CD4-positive, alpha-beta memory T cell (primary cell): Measurements from ENCODE around the gene ETV3. TPM values are rescaled to one million over a fixed set of nuclear protein-coding genes. Genes with fewer than 3 reads are reported as not detected.

Experiments
- CTCF ChIA-PET: fragments of 350-600 bp; sonication (Branson Sonifier 250); formaldehyde crosslinking; loops from one replicate; lab custom pipeline; 2021; ENCODE audit warnings: inconsistent platforms; ENCODE audit not compliant: partially characterized antibody; lab: Charles Lee
- POLR2A ChIA-PET: fragments of 350-600 bp; sonication (Branson Sonifier 250); formaldehyde crosslinking; loops from one replicate; lab custom pipeline; 2021; ENCODE audit not compliant: partially characterized antibody; lab: Charles Lee
- DNase-seq, 5 donors: peaks; one replicate each; pipeline versions ENCODE4 v3.0.0 to v3.0.0-alpha.2; 2020 to 2022; ENCODE audit warnings: mixed read lengths in 1 of 5
- H3K27ac ChIP-seq: one replicate; pipeline ENCODE4 v1.7.0; 2013; ENCODE audit warnings: low read depth, low read length
- H3K27me3 ChIP-seq: 2 replicates; pipeline ENCODE4 v1.7.0; 2013; ENCODE audit warnings: mild to moderate bottlenecking, low read length, moderate library complexity; ENCODE audit not compliant: insufficient read depth
- H3K36me3 ChIP-seq: 2 replicates; pipeline ENCODE4 v1.7.0; 2013; ENCODE audit warnings: mild to moderate bottlenecking, low read length, moderate library complexity; ENCODE audit not compliant: insufficient read depth
- H3K4me1 ChIP-seq: 2 replicates; pipeline ENCODE4 v1.7.0; 2013; ENCODE audit warnings: mild to moderate bottlenecking, low read length, moderate library complexity; ENCODE audit not compliant: insufficient read depth
- H3K4me3 ChIP-seq, 2 donors: one replicate each; pipeline ENCODE4 v1.7.0; 2013; ENCODE audit warnings: low read length in 2 of 2, mild to moderate bottlenecking in 1 of 2
- H3K9me3 ChIP-seq, 2 donors: one replicate each; pipeline ENCODE4 v1.7.0; 2013; ENCODE audit warnings: low read length in 2 of 2, control low read depth in 1 of 2; ENCODE audit not compliant: control insufficient read depth in 1 of 2
- H3K27ac Mint-ChIP-seq, 7 donors: one replicate each; pipeline ENCODE4 v1.8.0; 2020 to 2021; ENCODE audit warnings: mixed read lengths in 7 of 7, mild to moderate bottlenecking in 6 of 7, inconsistent platforms in 3 of 7, moderate library complexity in 3 of 7
- H3K27me3 Mint-ChIP-seq, 2 donors: one replicate each; pipeline ENCODE4 v1.8.0; 2020 to 2021; ENCODE audit warnings: mixed read lengths in 2 of 2
- H3K36me3 Mint-ChIP-seq, 2 donors: one replicate each; pipeline ENCODE4 v1.8.0; 2020 to 2021; ENCODE audit warnings: mixed read lengths in 2 of 2, inconsistent platforms in 1 of 2, mild to moderate bottlenecking in 1 of 2
- H3K4me1 Mint-ChIP-seq, 4 donors: one replicate each; pipeline ENCODE4 v1.8.0; 2020 to 2021; ENCODE audit warnings: mixed read lengths in 4 of 4, mild to moderate bottlenecking in 1 of 4
- H3K4me3 Mint-ChIP-seq, 8 donors: one replicate each; pipeline ENCODE4 v1.8.0; 2020 to 2021; ENCODE audit warnings: mixed read lengths in 8 of 8, mild to moderate bottlenecking in 7 of 8, moderate library complexity in 6 of 8, inconsistent platforms in 3 of 8
- H3K9me3 Mint-ChIP-seq, 8 donors: one replicate each; pipeline ENCODE4 v1.8.0; 2020 to 2021; ENCODE audit warnings: mixed read lengths in 8 of 8, mild to moderate bottlenecking in 5 of 8, inconsistent platforms in 3 of 8, moderate library complexity in 1 of 8
- intact Hi-C: fragments of 100-400 bp; cut with micrococcal nuclease; formaldehyde crosslinking; loops from one replicate; pipeline ENCODE4 v1.15.1; 2023
- polyA plus RNA-seq, 2 donors: library from polyadenylated mRNA; unstranded; fragments of 300-500 nt; fragmentation: Illumina TruSeq; gene quantifications; one replicate each; pipeline ENCODE4 v1.2.3, GENCODE V29; 2021
- total RNA-seq, 2 experiments: library from RNA; stranded (reverse); gene quantifications; one replicate each; pipeline ENCODE4 v1.2.3, GENCODE V29; 2021

ETV3 gene
- total and polyA plus RNA-seq, 4 experiments from 2014 or later: 7.3 to 31.8 (median 20.9) TPM

GRCh38 chr1:157081707-157082106, 56.5 kb downstream of the ETV3 start:
- Mint-ChIP-seq H3K4me1 (no peaks in the 10 kb centered on the region), H3K27me3 (peaks cover 5 to 22% of the 10 kb centered on the region in 2 donors)

GRCh38 chr1:157080714-157081113, 57.5 kb downstream of the ETV3 start:
- Histone ChIP-seq H3K27me3 (no peaks in the 10 kb centered on the region), H3K36me3 (no peaks in the 10 kb centered on the region), H3K27ac (no peak overlapping the region), H3K4me1 (no peaks in the 10 kb centered on the region), H3K4me3 (no peak overlapping the region), H3K9me3 (no peaks in the 10 kb centered on the region)
- CTCF ChIA-PET: interaction anchor here (1.3 to 5.4 kb wide), 2 partner anchors 10 to 75 kb away, joined by 11 to 35 read pairs; no protein-coding TSS in a partner anchor
- intact Hi-C loops: no loop called here
- Mint-ChIP-seq H3K27me3 (peaks cover 8 to 28% of the 10 kb centered on the region in 2 donors), H3K9me3 (no peaks in the 10 kb centered on the region), H3K4me3 (no peak overlapping the region), H3K27ac (no peak overlapping the region), H3K36me3 (no peaks in the 10 kb centered on the region), H3K4me1 (no peaks in the 10 kb centered on the region)
- DNase-seq: no peak
- POLR2A ChIA-PET: no interaction called here

More at GRCh38 chr1:157081707-157082106, 56.5 kb downstream of the ETV3 start:
- H3K36me3 ChIP-seq: no peaks in the 10 kb centered on the region
- no peaks in the 10 kb centered on the region for H3K4me1 ChIP-seq
- H3K36me3 Mint-ChIP-seq: no peaks in the 10 kb centered on the region
- intact Hi-C loops: no loop called here
- no peaks in the 10 kb centered on the region for H3K9me3 Mint-ChIP-seq
- no peak overlapping the region for H3K4me3 Mint-ChIP-seq
- no peak overlapping the region for H3K4me3 ChIP-seq
- POLR2A ChIA-PET: no interaction called here
- H3K27ac Mint-ChIP-seq: no peak overlapping the region
- CTCF ChIA-PET: interaction anchor here (1.3 to 5.4 kb wide), 2 partner anchors 9 to 74 kb away, joined by 11 to 35 read pairs; no protein-coding TSS in a partner anchor
- no peaks in the 10 kb centered on the region for H3K9me3 ChIP-seq
- DNase-seq: no peak
- H3K27ac ChIP-seq: no peak overlapping the region
- no peaks in the 10 kb centered on the region for H3K27me3 ChIP-seq

GRCh38 chr1:157077394-157077793, 60.8 kb downstream of the ETV3 start:
- Histone ChIP-seq H3K4me3 (no peak overlapping the region), H3K27ac (no peak overlapping the region), H3K9me3 (no peaks in the 10 kb centered on the region), H3K27me3 (no peaks in the 10 kb centered on the region), H3K36me3 (no peaks in the 10 kb centered on the region), H3K4me1 (no peaks in the 10 kb centered on the region)
- ChIA-PET POLR2A (no interaction called here), CTCF (interaction anchor here (1.3 kb wide), 1 partner anchor 12 kb away, joined by 3 read pairs; no protein-coding TSS in a partner anchor)
- Mint-ChIP-seq H3K9me3 (no peaks in the 10 kb centered on the region), H3K27ac (no peak overlapping the region), H3K4me1 (peaks cover 0 to 9% (median 3%) of the 10 kb centered on the region in 4 donors), H3K36me3 (no peaks in the 10 kb centered on the region), H3K27me3 (peaks cover 18 to 35% of the 10 kb centered on the region in 2 donors), H3K4me3 (no peak overlapping the region)
- intact Hi-C loops: loop anchor here (10.0 kb wide), 1 partner anchor 183 kb away; the partner anchor contains the start of gene PEAR1
- no peak for DNase-seq

- ChIA-PET POLR2A (interaction anchor here (0.6 kb wide), 1 partner anchor 181 kb away, joined by 3 read pairs; no protein-coding TSS in a partner anchor), CTCF (interaction anchor here (0.9 to 3.0 kb wide), 14 partner anchors 11 to 236 kb away, joined by 3 to 18 read pairs (median 4); partner anchors contain the start of gene PEAR1)
- Histone ChIP-seq H3K4me3 (no peak overlapping the region), H3K27ac (no peak overlapping the region), H3K9me3 (no peaks in the 10 kb centered on the region), H3K36me3 (no peaks in the 10 kb centered on the region), H3K4me1 (no peaks in the 10 kb centered on the region), H3K27me3 (no peaks in the 10 kb centered on the region)
- H3K4me3 Mint-ChIP-seq: peak overlapping the region in 1 of 8 donors; percentile 11
- intact Hi-C loops: loop anchor here (10.0 kb wide), 1 partner anchor 179 kb away; the partner anchor contains the start of gene PEAR1
- H3K4me1 Mint-ChIP-seq: peaks cover 0 to 9% (median 3%) of the 10 kb centered on the region in 4 donors
- peaks cover 19 to 29% of the 10 kb centered on the region in 2 donors for H3K27me3 Mint-ChIP-seq
- no peak overlapping the region for H3K27ac Mint-ChIP-seq
- no peaks in the 10 kb centered on the region for H3K9me3 Mint-ChIP-seq
- no peaks in the 10 kb centered on the region for H3K36me3 Mint-ChIP-seq
- DNase-seq: peak in 4 of 5 donors; percentile 4 to 21 (median 12)
Observed at GRCh38 chr1:157073944-157074685, 64.1 kb downstream of the ETV3 start.

Other genes starting within 250 kb of the ETV3 start
- under 1 TPM; 0.32 to 0.36 TPM for gene PEAR1, start 244.7 kb downstream of the ETV3 start, total RNA-seq
- not detected for gene PEAR1, start 244.7 kb downstream of the ETV3 start, polyA plus RNA-seq
- not detected for gene LRRC71, start 217.8 kb downstream of the ETV3 start, total RNA-seq
- not detected for gene LRRC71, start 217.8 kb downstream of the ETV3 start, polyA plus RNA-seq
- 10 to 100 TPM; 22.7 to 24.1 TPM for gene ARHGEF11, start 92.7 kb downstream of the ETV3 start, total RNA-seq
- 10 to 100 TPM in 1 of 2 donors, 1 to 10 TPM in 1; 7.9 to 19.1 TPM for gene ARHGEF11, start 92.7 kb downstream of the ETV3 start, polyA plus RNA-seq
- gene ETV3L, start 38.6 kb downstream of the ETV3 start, total RNA-seq: not detected
- gene ETV3L, start 38.6 kb downstream of the ETV3 start, polyA plus RNA-seq: not detected